Panc1 (cell line): ENCODE results near the gene PUSL1. TPM values are rescaled to one million over a fixed set of nuclear protein-coding genes. Genes with fewer than 3 reads are reported as not detected.
A peak's percentile ranks its signal among the peaks of the same experiment; 100 is the strongest.

Experiments
- ATAC-seq: fragments of 200-7000 bp; cut with Tn5 transposase; 2 replicates; pipeline ENCODE4 v1.9.1; 2020; ENCODE audit warnings: mild to moderate bottlenecking, moderate library complexity
- BruUV-seq: library from RNA; stranded (reverse); fragments of 400-500 nt; replicated peaks from 2 replicates; lab custom pipeline; 2021; lab: Mats Ljungman, UMichigan
- CTCF ChIA-PET: fragments of 300-600 bp; sonication (Branson Sonifier 250); formaldehyde crosslinking; loops from one replicate; lab custom pipeline; 2022; ENCODE audit warnings: antibody characterized with exemption; lab: Charles Lee
- POLR2A ChIA-PET: fragments of 300-600 bp; sonication (Branson Sonifier 250); formaldehyde crosslinking; loops from one replicate; lab custom pipeline; 2022; ENCODE audit warnings: antibody characterized with exemption; lab: Charles Lee
- DNase-seq: peaks from one replicate; pipeline ENCODE4 v3.0.0-alpha.2; 2010; ENCODE audit warnings: low read depth, low spot score
- H3K27ac ChIP-seq: 2 replicates; pipeline ENCODE4 v1.5.1; 2011; ENCODE audit warnings: mild to moderate bottlenecking, low read length, inconsistent platforms
- H3K27me3 ChIP-seq: fragments of 200-500 bp; sonication (Bioruptor generic); 2 replicates; pipeline ENCODE4 v1.6.0; 2014; ENCODE audit warnings: low read length, inconsistent platforms; ENCODE audit not compliant: control insufficient read depth, insufficient read depth
- H3K36me3 ChIP-seq: fragments of 200-500 bp; sonication (Bioruptor generic); 2 replicates; pipeline ENCODE4 v1.5.1; 2014; ENCODE audit warnings: inconsistent platforms, mild to moderate bottlenecking, low read length, moderate library complexity; ENCODE audit not compliant: control insufficient read depth, insufficient read depth
- H3K4me1 ChIP-seq: 2 replicates; pipeline ENCODE4 v1.5.1; 2011; ENCODE audit warnings: inconsistent platforms, mild to moderate bottlenecking, low read length, moderate library complexity; ENCODE audit not compliant: control insufficient read depth, insufficient read depth
- H3K4me3 ChIP-seq, 2 experiments: 2 replicates each; pipeline ENCODE4 v1.5.1; 2011 to 2012; ENCODE audit warnings: low read depth in 2 of 2, low read length in 2 of 2, mild to moderate bottlenecking in 2 of 2, inconsistent platforms in 1 of 2, moderate library complexity in 1 of 2
- H3K9me3 ChIP-seq: fragments of 200-500 bp; sonication (Bioruptor generic); 2 replicates; pipeline ENCODE4 v1.5.1; 2014; ENCODE audit warnings: low read depth, mild to moderate bottlenecking, inconsistent platforms, low read length, moderate library complexity; ENCODE audit not compliant: control insufficient read depth, insufficient read depth
- CTCF ChIP-seq: fragments of 450-650 bp; IDR thresholded peaks from 2 replicates; pipeline ENCODE4 v1.5.1; 2017; ENCODE audit warnings: mild to moderate bottlenecking
- POLR2AphosphoS5 ChIP-seq: IDR thresholded peaks from 2 replicates; pipeline ENCODE4 v1.6.1; 2012; ENCODE audit warnings: mild to moderate bottlenecking, low read depth, low read length, moderate library complexity
- SIN3A ChIP-seq: IDR thresholded peaks from 2 replicates; pipeline ENCODE4 v1.6.1; 2012; ENCODE audit warnings: low read depth, mild to moderate bottlenecking, low read length, moderate library complexity, borderline replicate concordance; ENCODE audit not compliant: insufficient read depth
- TCF7L2 ChIP-seq: IDR thresholded peaks from 2 replicates; pipeline ENCODE4 v1.6.1; 2011; ENCODE audit warnings: mild to moderate bottlenecking, low read depth, low read length, inconsistent platforms
- in situ Hi-C: cut with HindIII; loops from 2 replicates; pipeline ENCODE4 v1.10.0; 2016; ENCODE audit warnings: low sequenced_read_pairs, low pct_unique_long_range_greater_than_20kb
- intact Hi-C: fragments of 100-400 bp; cut with micrococcal nuclease; formaldehyde crosslinking; loops from one replicate; pipeline ENCODE4 v1.10.0; 2022; ENCODE audit not compliant: unreplicated experiment
- total RNA-seq: library from RNA; stranded (reverse); gene quantifications from one replicate; pipeline ENCODE4 v1.2.1, GENCODE V29; 2021; ENCODE audit not compliant: unreplicated experiment
- TF ChIP-seq, protein P1 (sequence below), 2 experiments: IDR thresholded peaks; 2 replicates each; pipeline ENCODE4 v1.6.1; 2011 to 2012; ENCODE audit warnings: low read depth in 2 of 2, control low read depth in 1 of 2, low read length in 1 of 2, mild to moderate bottlenecking in 1 of 2, moderate library complexity in 1 of 2; ENCODE audit not compliant: insufficient read depth in 1 of 2

Gene PUSL1
- total RNA-seq, 1 experiment from 2014 or later = 46.9 TPM

- H3K27ac ChIP-seq = no peak overlapping the region
- intact Hi-C loops = no loop called here
- no TSS peak for BruUV-seq
- CTCF ChIA-PET = no interaction called here
- POLR2A ChIA-PET = interaction anchor here (0.6 kb wide), 1 partner anchor 71 kb away, joined by 3 read pairs; no protein-coding TSS in a partner anchor
- TF ChIP-seq SIN3A (no peak; the same call in 1 of the 2 replicates), TCF7L2 (no peak), CTCF (no peak), POLR2AphosphoS5 (no peak; the same call in 1 of the 2 replicates)
- TF ChIP-seq, protein P1, sequence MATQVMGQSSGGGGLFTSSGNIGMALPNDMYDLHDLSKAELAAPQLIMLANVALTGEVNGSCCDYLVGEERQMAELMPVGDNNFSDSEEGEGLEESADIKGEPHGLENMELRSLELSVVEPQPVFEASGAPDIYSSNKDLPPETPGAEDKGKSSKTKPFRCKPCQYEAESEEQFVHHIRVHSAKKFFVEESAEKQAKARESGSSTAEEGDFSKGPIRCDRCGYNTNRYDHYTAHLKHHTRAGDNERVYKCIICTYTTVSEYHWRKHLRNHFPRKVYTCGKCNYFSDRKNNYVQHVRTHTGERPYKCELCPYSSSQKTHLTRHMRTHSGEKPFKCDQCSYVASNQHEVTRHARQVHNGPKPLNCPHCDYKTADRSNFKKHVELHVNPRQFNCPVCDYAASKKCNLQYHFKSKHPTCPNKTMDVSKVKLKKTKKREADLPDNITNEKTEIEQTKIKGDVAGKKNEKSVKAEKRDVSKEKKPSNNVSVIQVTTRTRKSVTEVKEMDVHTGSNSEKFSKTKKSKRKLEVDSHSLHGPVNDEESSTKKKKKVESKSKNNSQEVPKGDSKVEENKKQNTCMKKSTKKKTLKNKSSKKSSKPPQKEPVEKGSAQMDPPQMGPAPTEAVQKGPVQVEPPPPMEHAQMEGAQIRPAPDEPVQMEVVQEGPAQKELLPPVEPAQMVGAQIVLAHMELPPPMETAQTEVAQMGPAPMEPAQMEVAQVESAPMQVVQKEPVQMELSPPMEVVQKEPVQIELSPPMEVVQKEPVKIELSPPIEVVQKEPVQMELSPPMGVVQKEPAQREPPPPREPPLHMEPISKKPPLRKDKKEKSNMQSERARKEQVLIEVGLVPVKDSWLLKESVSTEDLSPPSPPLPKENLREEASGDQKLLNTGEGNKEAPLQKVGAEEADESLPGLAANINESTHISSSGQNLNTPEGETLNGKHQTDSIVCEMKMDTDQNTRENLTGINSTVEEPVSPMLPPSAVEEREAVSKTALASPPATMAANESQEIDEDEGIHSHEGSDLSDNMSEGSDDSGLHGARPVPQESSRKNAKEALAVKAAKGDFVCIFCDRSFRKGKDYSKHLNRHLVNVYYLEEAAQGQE (IDR thresholded peaks at IDR 0.05; ENCODE audit: insufficient read depth in 1 of 2, low read depth in 2 of 2, low read length in 1 of 2) = no peak
- DNase-seq (no peak), ATAC-seq (peak; percentile 32)
- H3K27me3 ChIP-seq = no peaks in the 10 kb centered on the region
- H3K4me1 ChIP-seq = peaks cover 66% of the 10 kb centered on the region
- H3K36me3 ChIP-seq = no peaks in the 10 kb centered on the region
- H3K4me3 ChIP-seq = peak overlapping the region in 1 of 2 experiments; percentile 16; a peak in 2 of 4 replicates
- H3K9me3 ChIP-seq = no peaks in the 10 kb centered on the region
- in situ Hi-C loops = no loop called here
Observed at GRCh38 chr1:1355416-1355815, 47.0 kb downstream of the PUSL1 start.

DNA sequence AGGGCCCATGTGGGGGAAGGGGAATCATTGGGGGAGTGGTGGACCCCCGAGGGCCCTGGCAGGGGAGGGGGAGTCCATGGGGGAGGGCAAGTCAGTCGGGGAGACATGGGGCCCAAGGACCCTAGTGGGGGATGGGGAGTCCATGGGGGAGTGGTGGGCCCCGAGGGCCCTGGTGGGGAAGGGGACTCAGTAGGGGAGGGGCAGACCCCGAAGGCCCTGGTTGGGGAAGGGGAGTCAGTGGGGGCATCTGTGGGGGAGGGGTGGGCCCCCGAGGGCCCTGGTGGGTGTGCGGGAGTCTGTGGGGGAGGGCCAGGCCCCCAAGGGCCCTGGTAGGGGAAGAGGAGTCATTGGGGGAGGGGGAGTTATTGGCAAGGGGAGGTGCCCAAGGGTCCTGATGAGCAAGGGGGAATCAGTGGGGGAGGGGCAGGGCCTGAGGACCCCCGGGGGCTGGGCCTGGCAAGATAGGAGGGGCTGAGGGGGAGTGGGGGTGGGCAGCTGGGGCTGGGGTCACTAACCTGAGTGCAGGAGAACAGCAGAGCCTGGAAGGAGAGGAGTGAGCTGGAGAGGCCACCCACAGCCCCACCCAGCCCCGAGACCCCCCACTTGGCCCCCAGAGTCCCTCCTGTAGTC lies 47.9 kb downstream of the PUSL1 start:
- no peak for ATAC-seq
- CTCF ChIA-PET = no interaction called here
- in situ Hi-C loops = no loop called here
- DNase-seq = no peak
- H3K27ac ChIP-seq = peak overlapping the region; percentile 93; the same call in 1 of the 2 replicates
- intact Hi-C loops = no loop called here
- no peaks in the 10 kb centered on the region for H3K27me3 ChIP-seq
- POLR2A ChIA-PET = no interaction called here
- no peak for TF ChIP-seq CTCF
- TF ChIP-seq, protein P1 (IDR thresholded peaks at IDR 0.05; ENCODE audit: insufficient read depth in 1 of 2, low read depth in 2 of 2, low read length in 1 of 2) = no peak
- TF ChIP-seq SIN3A = no peak
- no peak; the same call in 1 of the 2 replicates for TF ChIP-seq POLR2AphosphoS5
- no peak for TF ChIP-seq TCF7L2
- no peaks in the 10 kb centered on the region for H3K9me3 ChIP-seq
- no peaks in the 10 kb centered on the region for H3K36me3 ChIP-seq
- peaks cover 75% of the 10 kb centered on the region for H3K4me1 ChIP-seq
- peak overlapping the region in 1 of 2 experiments; percentile 44; a peak in 3 of 4 replicates for H3K4me3 ChIP-seq
- BruUV-seq = no TSS peak
